ENCODE measurements around the gene MKRN2.

DNA sequence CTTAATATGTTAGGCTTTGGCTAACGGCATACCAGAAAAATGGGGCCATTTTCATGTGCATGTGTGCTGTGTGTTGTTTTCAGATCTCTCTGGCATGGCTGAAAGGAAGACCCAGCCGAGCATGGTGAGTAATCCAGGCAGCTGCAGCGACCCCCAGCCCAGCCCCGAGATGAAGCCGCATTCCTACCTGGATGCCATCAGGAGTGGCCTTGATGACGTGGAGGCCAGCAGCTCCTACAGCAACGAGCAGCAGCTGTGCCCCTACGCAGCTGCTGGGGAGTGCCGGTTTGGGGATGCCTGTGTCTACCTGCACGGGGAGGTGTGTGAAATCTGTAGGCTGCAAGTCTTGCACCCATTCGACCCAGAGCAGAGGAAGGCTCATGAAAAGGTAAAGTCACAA, 15.1 kb downstream of the MKRN2 start:
- no peak for TF ChIP-seq POLR2A (IDR thresholded peaks at IDR 0.05)
- TF ChIP-seq, protein P1, sequence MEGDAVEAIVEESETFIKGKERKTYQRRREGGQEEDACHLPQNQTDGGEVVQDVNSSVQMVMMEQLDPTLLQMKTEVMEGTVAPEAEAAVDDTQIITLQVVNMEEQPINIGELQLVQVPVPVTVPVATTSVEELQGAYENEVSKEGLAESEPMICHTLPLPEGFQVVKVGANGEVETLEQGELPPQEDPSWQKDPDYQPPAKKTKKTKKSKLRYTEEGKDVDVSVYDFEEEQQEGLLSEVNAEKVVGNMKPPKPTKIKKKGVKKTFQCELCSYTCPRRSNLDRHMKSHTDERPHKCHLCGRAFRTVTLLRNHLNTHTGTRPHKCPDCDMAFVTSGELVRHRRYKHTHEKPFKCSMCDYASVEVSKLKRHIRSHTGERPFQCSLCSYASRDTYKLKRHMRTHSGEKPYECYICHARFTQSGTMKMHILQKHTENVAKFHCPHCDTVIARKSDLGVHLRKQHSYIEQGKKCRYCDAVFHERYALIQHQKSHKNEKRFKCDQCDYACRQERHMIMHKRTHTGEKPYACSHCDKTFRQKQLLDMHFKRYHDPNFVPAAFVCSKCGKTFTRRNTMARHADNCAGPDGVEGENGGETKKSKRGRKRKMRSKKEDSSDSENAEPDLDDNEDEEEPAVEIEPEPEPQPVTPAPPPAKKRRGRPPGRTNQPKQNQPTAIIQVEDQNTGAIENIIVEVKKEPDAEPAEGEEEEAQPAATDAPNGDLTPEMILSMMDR (IDR thresholded peaks at IDR 0.05) = no peak

Data from testis (tissue), 2 donors.